K562 (cell line): ENCODE results near the gene PEX3. TPM values are rescaled to one million over a fixed set of nuclear protein-coding genes. Genes with fewer than 3 reads are reported as not detected.

Experiments
- ATAC-seq: fragments of 200-7000 bp; cut with Tn5 transposase; 3 replicates; pipeline ENCODE4 v1.9.1; 2020; ENCODE audit warnings: moderate library complexity
- BruUV-seq: library from RNA; stranded (reverse); fragments of 400-500 nt; replicated peaks from 2 replicates; lab custom pipeline; 2021; lab: Mats Ljungman, UMichigan
- CTCF ChIA-PET: fragments of 300-600 bp; formaldehyde crosslinking; extraction: SDS; loops from one replicate; lab custom pipeline; 2021; ENCODE audit warnings: low intra/inter-chr PET ratio; lab: Yijun Ruan, JAX
- POLR2A ChIA-PET: fragments of 300-600, 350-650 bp; sonication (Branson Sonifier 250); formaldehyde crosslinking; extraction: SDS; loops from one replicate; lab custom pipeline; 2021; ENCODE audit warnings: antibody characterized with exemption, inconsistent platforms; lab: Yijun Ruan, JAX
- DNase-seq, 4 experiments: peaks; one replicate each; pipeline versions ENCODE4 v3.0.0 to v3.0.0-alpha.2; 2011 to 2018; ENCODE audit warnings: low spot score in 3 of 4, mixed read lengths in 3 of 4; ENCODE audit errors: extremely low read depth in 1 of 4
- FAIRE-seq: peaks from 2 replicates; lab custom pipeline; 2011; peaks lifted over from hg19 to GRCh38; lab: Jason Lieb, UNC
- H2AFZ ChIP-seq: 2 replicates; pipeline ENCODE4 v1.6.0; 2011; ENCODE audit warnings: low read depth, low read length, control low read depth, inconsistent platforms
- H3K27ac ChIP-seq: fragments of 200-600 bp; 3 replicates; pipeline ENCODE4 v1.8.0; 2011; ENCODE audit warnings: low read depth, mild to moderate bottlenecking, control low read depth, inconsistent platforms, low read length, moderate library complexity, mixed read lengths; ENCODE audit errors: extremely low read depth
- H3K27me3 ChIP-seq, 2 experiments: fragments of 300-600 bp in 1 of 2; 2 replicates in 1 of 2; 3 replicates in 1 of 2; pipeline versions ENCODE4 v1.6.0 to v1.8.0; 2011; ENCODE audit warnings: inconsistent platforms in 2 of 2, low read length in 2 of 2, mild to moderate bottlenecking in 1 of 2, mixed read lengths in 1 of 2, moderate library complexity in 1 of 2; ENCODE audit not compliant: control insufficient read depth in 2 of 2, insufficient read depth in 2 of 2
- H3K36me3 ChIP-seq: fragments of 300-600 bp; 3 replicates; pipeline ENCODE4 v1.8.0; 2011; ENCODE audit warnings: mild to moderate bottlenecking, low read length, inconsistent platforms; ENCODE audit not compliant: control insufficient read depth, insufficient read depth
- H3K4me1 ChIP-seq, 2 experiments: fragments of 200-600 bp in 1 of 2; replicated peaks in 1 of 2; 2 replicates in 1 of 2; 3 replicates in 1 of 2; pipeline versions ENCODE4 v1.5.1 to v1.8.0; 2011; ENCODE audit warnings: inconsistent platforms in 2 of 2, low read length in 2 of 2, mild to moderate bottlenecking in 1 of 2, mixed read lengths in 1 of 2, moderate library complexity in 1 of 2; ENCODE audit not compliant: control insufficient read depth in 2 of 2, insufficient read depth in 2 of 2
- H3K4me2 ChIP-seq: 2 replicates; pipeline ENCODE4 v1.6.1; 2011; ENCODE audit warnings: low read length, control low read depth, inconsistent platforms, mixed read lengths; ENCODE audit not compliant: insufficient read depth
- H3K4me3 ChIP-seq: fragments of 200-600 bp; sonication (generic), shearing (Covaris generic); 2 replicates; pipeline ENCODE4 v1.5.1; 2016; ENCODE audit warnings: control low read depth, inconsistent platforms
- H3K79me2 ChIP-seq: fragments of 200-600 bp; 3 replicates; pipeline ENCODE4 v1.8.0; 2011; ENCODE audit warnings: low read length, inconsistent platforms; ENCODE audit not compliant: control insufficient read depth, insufficient read depth
- H3K9ac ChIP-seq, 2 experiments: 2 replicates each; pipeline versions ENCODE4 v1.6.0 to v1.6.1; 2011; ENCODE audit warnings: low read depth in 2 of 2, low read length in 2 of 2, control low read depth in 1 of 2, inconsistent platforms in 1 of 2, mild to moderate bottlenecking in 1 of 2, mixed read lengths in 1 of 2; ENCODE audit not compliant: insufficient read depth in 1 of 2
- H3K9me1 ChIP-seq: one replicate; pipeline ENCODE4 v1.6.0; 2011; ENCODE audit warnings: inconsistent platforms, mild to moderate bottlenecking, low read length, moderate library complexity; ENCODE audit not compliant: control insufficient read depth, insufficient read depth
- H3K9me3 ChIP-seq: replicated peaks from 2 replicates; pipeline ENCODE4 v1.5.1; 2011; ENCODE audit warnings: low read depth, low read length, inconsistent platforms; ENCODE audit not compliant: control insufficient read depth, insufficient read depth
- H4K20me1 ChIP-seq: replicated peaks from 2 replicates; pipeline ENCODE4 v1.6.1; 2011; ENCODE audit warnings: low read length, inconsistent platforms, mixed read lengths; ENCODE audit not compliant: control insufficient read depth, insufficient read depth
- CEBPG ChIP-seq, 3 experiments: fragments of 200-800 bp in 1 of 3; sonication (Bioruptor generic) in 1 of 3; sonication (generic) in 1 of 3; formaldehyde crosslinking in 1 of 3; IDR thresholded peaks in 2 of 3; conservative IDR thresholded peaks in 1 of 3; 2 replicates each; pipeline versions ENCODE4 v1.6.1 to v1.8.0; 2016 to 2022; ENCODE audit warnings: missing compliant biosample characterization in 2 of 3, missing genetic modification characterization in 2 of 3, mild to moderate bottlenecking in 1 of 3, missing genetic modification reagents in 1 of 3
- FOS ChIP-seq: IDR thresholded peaks from 3 replicates; pipeline ENCODE4 v1.6.1; 2011; ENCODE audit not compliant: insufficient read length; ENCODE audit errors: extremely low read depth
- KAT2B ChIP-seq: IDR thresholded peaks from one replicate; pipeline ENCODE4 v1.6.1; 2012; ENCODE audit warnings: low read depth, mild to moderate bottlenecking, control low read depth, inconsistent platforms, low read length, moderate library complexity
- PHB2 ChIP-seq: fragments of 450-650 bp; IDR thresholded peaks from 2 replicates; pipeline ENCODE4 v1.6.1; 2017; ENCODE audit warnings: low read depth
- WGBS: fragments of 100-300 bp; shearing (Covaris generic); methylation state at CpG from one replicate; pipeline ENCODE4 v1.1.6; 2016; ENCODE audit warnings: low coverage, mixed read lengths; ENCODE audit not compliant: insufficient coverage; ENCODE audit errors: missing lambda C conversion rate; 5-methylcytosine and 5-hydroxymethylcytosine counted together
- in situ Hi-C: fragments of 300-500 bp; cut with MboI; formaldehyde crosslinking; loops from 4 replicates; pipeline ENCODE4 v1.15.0; 2018; ENCODE audit warnings: inconsistent platforms, mixed read lengths
- intact Hi-C: fragments of 100-400 bp; cut with micrococcal nuclease; formaldehyde crosslinking; loops from 2 replicates; pipeline ENCODE4 v1.14.2; 2022
- polyA plus RNA-seq, 8 experiments: library from polyadenylated mRNA; depleted of rRNA in 4 of 8; stranded (reverse) in 5 of 8; unstranded in 3 of 8; fragments of >200 nt; fragmentation: Nextera tagmentation in 2 of 8; fragmentation: Illumina TruSeq in 1 of 8; extraction: Ambion mirVana in 2 of 8; extraction: Trizol in 1 of 8; gene quantifications; 2 replicates each; pipeline versions ENCODE4 v1.2.1 to v1.2.3, GENCODE V29; 2011 to 2014; ENCODE audit warnings: inconsistent platforms in 1 of 8, missing spikeins in 1 of 8
- total RNA-seq, 7 experiments: library from RNA; depleted of rRNA in 6 of 7; stranded (reverse); fragments of >200 nt in 6 of 7; fragmentation: Illumina TruSeq in 2 of 7; extraction: Trizol in 2 of 7; gene quantifications; 2 replicates each; pipeline versions ENCODE4 v1.2.1 to v1.2.3, GENCODE V29; 2011 to 2021; ENCODE audit warnings: low replicate concordance in 1 of 7
- TF ChIP-seq, protein P1 (sequence below), 2 experiments: fragments of 450-650 bp in 1 of 2; sonication (generic) in 1 of 2; formaldehyde crosslinking in 1 of 2; IDR thresholded peaks in 1 of 2; conservative IDR thresholded peaks in 1 of 2; 2 replicates each; pipeline versions ENCODE4 v1.6.1 to v1.8.1; 2016 to 2023; ENCODE audit warnings: mild to moderate bottlenecking in 2 of 2, moderate library complexity in 2 of 2, inconsistent platforms in 1 of 2, missing genetic modification reagents in 1 of 2
- TF ChIP-seq, protein P2 (sequence below): fragments of 250-450 bp; sonication (Bioruptor Pico); IDR thresholded peaks from 2 replicates; pipeline ENCODE4 v1.5.0; 2020; ENCODE audit warnings: mild to moderate bottlenecking
- TF ChIP-seq, protein P3 (sequence below): fragments of 450-650 bp; IDR thresholded peaks from 2 replicates; pipeline ENCODE4 v1.7.1; 2018; ENCODE audit warnings: mild to moderate bottlenecking, low read depth; ENCODE audit not compliant: partially characterized antibody
- TF ChIP-seq, protein P4 (sequence below): fragments of 250-450 bp; sonication (Bioruptor Pico); IDR thresholded peaks from 2 replicates; pipeline ENCODE4 v1.9.0; 2021; ENCODE audit warnings: mild to moderate bottlenecking, inconsistent platforms
- TF ChIP-seq, protein P5 (sequence below): sonication (generic); formaldehyde crosslinking; IDR thresholded peaks from 2 replicates; pipeline ENCODE4 v1.9.0; 2022; ENCODE audit warnings: mild to moderate bottlenecking, missing genetic modification reagents

Gene PEX3
- total and polyA plus RNA-seq, 9 of the 15 experiments (the other 6 are each of a cell fraction or from before 2014, with no cell fraction given), result 17.3 to 69.6 (median 32.7) TPM

DNA sequence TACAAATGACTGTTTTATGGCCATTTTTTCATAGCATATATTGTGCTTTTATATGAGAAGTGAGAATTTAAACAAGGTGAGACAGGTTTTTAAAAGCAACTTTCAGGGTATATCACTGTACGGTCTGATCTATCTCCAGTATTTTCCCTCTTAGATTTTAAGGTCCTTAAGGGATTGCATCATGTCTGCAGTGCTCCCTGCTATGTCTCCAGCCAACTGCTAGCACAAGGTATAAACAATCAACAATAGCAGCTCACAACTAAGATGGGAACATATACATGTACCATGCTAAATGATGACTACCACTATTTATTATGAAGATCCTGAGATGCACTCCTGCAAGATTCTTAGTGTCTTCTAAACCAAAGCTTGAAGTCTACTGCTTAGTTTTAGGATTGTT lies 53.8 kb downstream of the PEX3 start:
- Histone ChIP-seq H3K9me1 (no peaks in the 10 kb centered on the region), H2AFZ (no peak overlapping the region), H4K20me1 (0 out of 2 replicates have a peak, but pooled peaks cover 3% of the 10 kb centered on the region), H3K36me3 (peaks cover 98% of the 10 kb centered on the region), H3K4me2 (no peak overlapping the region), H3K9ac (no peak overlapping the region), H3K27ac (no peak overlapping the region), H3K4me1 (no peaks in the 10 kb centered on the region; a peak in 1 of 5 replicates), H3K4me3 (no peak overlapping the region), H3K79me2 (peaks cover 23% of the 10 kb centered on the region), H3K27me3 (no peaks in the 10 kb centered on the region), H3K9me3 (no peaks in the 10 kb centered on the region)
- TF ChIP-seq, protein P1, sequence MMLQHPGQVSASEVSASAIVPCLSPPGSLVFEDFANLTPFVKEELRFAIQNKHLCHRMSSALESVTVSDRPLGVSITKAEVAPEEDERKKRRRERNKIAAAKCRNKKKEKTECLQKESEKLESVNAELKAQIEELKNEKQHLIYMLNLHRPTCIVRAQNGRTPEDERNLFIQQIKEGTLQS (IDR thresholded peaks at IDR 0.05), result peak; percentile 46; the same call in 1 of the 2 replicates
- TF ChIP-seq, protein P1 (CRISPR knock-in tag; conservative IDR thresholded peaks at IDR 0.05), result no peak
- TF ChIP-seq, protein P2, sequence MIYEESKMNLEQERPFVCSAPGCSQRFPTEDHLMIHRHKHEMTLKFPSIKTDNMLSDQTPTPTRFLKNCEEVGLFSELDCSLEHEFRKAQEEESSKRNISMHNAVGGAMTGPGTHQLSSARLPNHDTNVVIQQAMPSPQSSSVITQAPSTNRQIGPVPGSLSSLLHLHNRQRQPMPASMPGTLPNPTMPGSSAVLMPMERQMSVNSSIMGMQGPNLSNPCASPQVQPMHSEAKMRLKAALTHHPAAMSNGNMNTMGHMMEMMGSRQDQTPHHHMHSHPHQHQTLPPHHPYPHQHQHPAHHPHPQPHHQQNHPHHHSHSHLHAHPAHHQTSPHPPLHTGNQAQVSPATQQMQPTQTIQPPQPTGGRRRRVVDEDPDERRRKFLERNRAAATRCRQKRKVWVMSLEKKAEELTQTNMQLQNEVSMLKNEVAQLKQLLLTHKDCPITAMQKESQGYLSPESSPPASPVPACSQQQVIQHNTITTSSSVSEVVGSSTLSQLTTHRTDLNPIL (CRISPR knock-in tag), result no peak
- no peak for TF ChIP-seq PHB2
- TF ChIP-seq, protein P3, sequence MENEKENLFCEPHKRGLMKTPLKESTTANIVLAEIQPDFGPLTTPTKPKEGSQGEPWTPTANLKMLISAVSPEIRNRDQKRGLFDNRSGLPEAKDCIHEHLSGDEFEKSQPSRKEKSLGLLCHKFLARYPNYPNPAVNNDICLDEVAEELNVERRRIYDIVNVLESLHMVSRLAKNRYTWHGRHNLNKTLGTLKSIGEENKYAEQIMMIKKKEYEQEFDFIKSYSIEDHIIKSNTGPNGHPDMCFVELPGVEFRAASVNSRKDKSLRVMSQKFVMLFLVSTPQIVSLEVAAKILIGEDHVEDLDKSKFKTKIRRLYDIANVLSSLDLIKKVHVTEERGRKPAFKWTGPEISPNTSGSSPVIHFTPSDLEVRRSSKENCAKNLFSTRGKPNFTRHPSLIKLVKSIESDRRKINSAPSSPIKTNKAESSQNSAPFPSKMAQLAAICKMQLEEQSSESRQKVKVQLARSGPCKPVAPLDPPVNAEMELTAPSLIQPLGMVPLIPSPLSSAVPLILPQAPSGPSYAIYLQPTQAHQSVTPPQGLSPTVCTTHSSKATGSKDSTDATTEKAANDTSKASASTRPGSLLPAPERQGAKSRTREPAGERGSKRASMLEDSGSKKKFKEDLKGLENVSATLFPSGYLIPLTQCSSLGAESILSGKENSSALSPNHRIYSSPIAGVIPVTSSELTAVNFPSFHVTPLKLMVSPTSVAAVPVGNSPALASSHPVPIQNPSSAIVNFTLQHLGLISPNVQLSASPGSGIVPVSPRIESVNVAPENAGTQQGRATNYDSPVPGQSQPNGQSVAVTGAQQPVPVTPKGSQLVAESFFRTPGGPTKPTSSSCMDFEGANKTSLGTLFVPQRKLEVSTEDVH, result no peak
- no peak for TF ChIP-seq KAT2B
- TF ChIP-seq, protein P4, sequence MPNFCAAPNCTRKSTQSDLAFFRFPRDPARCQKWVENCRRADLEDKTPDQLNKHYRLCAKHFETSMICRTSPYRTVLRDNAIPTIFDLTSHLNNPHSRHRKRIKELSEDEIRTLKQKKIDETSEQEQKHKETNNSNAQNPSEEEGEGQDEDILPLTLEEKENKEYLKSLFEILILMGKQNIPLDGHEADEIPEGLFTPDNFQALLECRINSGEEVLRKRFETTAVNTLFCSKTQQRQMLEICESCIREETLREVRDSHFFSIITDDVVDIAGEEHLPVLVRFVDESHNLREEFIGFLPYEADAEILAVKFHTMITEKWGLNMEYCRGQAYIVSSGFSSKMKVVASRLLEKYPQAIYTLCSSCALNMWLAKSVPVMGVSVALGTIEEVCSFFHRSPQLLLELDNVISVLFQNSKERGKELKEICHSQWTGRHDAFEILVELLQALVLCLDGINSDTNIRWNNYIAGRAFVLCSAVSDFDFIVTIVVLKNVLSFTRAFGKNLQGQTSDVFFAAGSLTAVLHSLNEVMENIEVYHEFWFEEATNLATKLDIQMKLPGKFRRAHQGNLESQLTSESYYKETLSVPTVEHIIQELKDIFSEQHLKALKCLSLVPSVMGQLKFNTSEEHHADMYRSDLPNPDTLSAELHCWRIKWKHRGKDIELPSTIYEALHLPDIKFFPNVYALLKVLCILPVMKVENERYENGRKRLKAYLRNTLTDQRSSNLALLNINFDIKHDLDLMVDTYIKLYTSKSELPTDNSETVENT (CRISPR knock-in tag), result no peak
- no peak for TF ChIP-seq CEBPG (CRISPR knock-in tag; IDR thresholded peaks at IDR 0.05)
- peak in 1 of 2 experiments; percentile 48; a peak in 1 of 4 replicates for TF ChIP-seq CEBPG (tag; conservative IDR thresholded peaks at IDR 0.05 in 1 of 2, IDR thresholded peaks at IDR 0.05 in 1 of 2)
- TF ChIP-seq, protein P5, sequence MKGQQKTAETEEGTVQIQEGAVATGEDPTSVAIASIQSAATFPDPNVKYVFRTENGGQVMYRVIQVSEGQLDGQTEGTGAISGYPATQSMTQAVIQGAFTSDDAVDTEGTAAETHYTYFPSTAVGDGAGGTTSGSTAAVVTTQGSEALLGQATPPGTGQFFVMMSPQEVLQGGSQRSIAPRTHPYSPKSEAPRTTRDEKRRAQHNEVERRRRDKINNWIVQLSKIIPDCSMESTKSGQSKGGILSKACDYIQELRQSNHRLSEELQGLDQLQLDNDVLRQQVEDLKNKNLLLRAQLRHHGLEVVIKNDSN (CRISPR knock-in tag), result no peak
- TF ChIP-seq FOS, result no peak
- CTCF ChIA-PET, result no interaction called here
- no TSS peak for BruUV-seq
- intact Hi-C loops, result no loop called here
- FAIRE-seq (no peak), DNase-seq (no peak), ATAC-seq (no peak; the same call in 2 of the 3 replicates)
- in situ Hi-C loops, result no loop called here
- POLR2A ChIA-PET, result interaction anchor here (0.9 to 1.2 kb wide), 2 partner anchors 9 to 12 kb away, joined by 3 read pairs; no protein-coding TSS in a partner anchor
- 89% methylated on average over 1 of the region's 1 CpG for WGBS
